ENCODE data around the gene THYN1.

DNA sequence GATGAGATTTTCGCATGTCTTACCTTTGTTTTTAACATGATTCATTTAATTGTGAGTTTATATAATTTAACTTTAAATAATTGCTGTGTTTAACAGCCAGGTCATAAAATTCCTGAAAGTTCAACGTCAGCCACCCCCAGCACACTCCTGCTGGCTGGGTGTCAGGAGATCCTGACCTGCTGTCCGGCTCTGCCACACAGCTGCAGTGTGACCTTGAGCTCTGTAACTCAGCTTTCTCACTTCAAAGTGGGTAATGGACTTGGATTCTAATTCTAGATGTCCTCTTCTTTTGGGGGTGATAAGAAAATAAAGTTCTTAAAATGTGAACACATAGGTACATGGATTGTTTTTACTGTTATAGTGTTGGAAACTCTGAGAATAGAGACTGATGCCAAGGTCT is 17.8 kb downstream of the THYN1 start:
- no peak for TF ChIP-seq POLR2A (IDR thresholded peaks at IDR 0.05; ENCODE audit: insufficient read depth in 1 of 2, low read depth in 2 of 2, low read length in 2 of 2)
- no peak for TF ChIP-seq ZNF124 (CRISPR knock-in tag; IDR thresholded peaks at IDR 0.05)
- TF ChIP-seq ETV6 (CRISPR knock-in tag; conservative IDR thresholded peaks at IDR 0.05) = no peak
- no peak for TF ChIP-seq ZNF747 (CRISPR knock-in tag; IDR thresholded peaks at IDR 0.05; ENCODE audit: borderline replicate concordance)
- TF ChIP-seq NFYB (CRISPR knock-in tag; IDR thresholded peaks at IDR 0.05) = no peak
- no peak for TF ChIP-seq CREB1 (IDR thresholded peaks at IDR 0.05)
- TF ChIP-seq CREB1 (CRISPR knock-in tag; IDR thresholded peaks at IDR 0.05) = 0 out of 2 replicates have a peak, but pooled peaks have one; percentile 16
- TF ChIP-seq, protein P1, sequence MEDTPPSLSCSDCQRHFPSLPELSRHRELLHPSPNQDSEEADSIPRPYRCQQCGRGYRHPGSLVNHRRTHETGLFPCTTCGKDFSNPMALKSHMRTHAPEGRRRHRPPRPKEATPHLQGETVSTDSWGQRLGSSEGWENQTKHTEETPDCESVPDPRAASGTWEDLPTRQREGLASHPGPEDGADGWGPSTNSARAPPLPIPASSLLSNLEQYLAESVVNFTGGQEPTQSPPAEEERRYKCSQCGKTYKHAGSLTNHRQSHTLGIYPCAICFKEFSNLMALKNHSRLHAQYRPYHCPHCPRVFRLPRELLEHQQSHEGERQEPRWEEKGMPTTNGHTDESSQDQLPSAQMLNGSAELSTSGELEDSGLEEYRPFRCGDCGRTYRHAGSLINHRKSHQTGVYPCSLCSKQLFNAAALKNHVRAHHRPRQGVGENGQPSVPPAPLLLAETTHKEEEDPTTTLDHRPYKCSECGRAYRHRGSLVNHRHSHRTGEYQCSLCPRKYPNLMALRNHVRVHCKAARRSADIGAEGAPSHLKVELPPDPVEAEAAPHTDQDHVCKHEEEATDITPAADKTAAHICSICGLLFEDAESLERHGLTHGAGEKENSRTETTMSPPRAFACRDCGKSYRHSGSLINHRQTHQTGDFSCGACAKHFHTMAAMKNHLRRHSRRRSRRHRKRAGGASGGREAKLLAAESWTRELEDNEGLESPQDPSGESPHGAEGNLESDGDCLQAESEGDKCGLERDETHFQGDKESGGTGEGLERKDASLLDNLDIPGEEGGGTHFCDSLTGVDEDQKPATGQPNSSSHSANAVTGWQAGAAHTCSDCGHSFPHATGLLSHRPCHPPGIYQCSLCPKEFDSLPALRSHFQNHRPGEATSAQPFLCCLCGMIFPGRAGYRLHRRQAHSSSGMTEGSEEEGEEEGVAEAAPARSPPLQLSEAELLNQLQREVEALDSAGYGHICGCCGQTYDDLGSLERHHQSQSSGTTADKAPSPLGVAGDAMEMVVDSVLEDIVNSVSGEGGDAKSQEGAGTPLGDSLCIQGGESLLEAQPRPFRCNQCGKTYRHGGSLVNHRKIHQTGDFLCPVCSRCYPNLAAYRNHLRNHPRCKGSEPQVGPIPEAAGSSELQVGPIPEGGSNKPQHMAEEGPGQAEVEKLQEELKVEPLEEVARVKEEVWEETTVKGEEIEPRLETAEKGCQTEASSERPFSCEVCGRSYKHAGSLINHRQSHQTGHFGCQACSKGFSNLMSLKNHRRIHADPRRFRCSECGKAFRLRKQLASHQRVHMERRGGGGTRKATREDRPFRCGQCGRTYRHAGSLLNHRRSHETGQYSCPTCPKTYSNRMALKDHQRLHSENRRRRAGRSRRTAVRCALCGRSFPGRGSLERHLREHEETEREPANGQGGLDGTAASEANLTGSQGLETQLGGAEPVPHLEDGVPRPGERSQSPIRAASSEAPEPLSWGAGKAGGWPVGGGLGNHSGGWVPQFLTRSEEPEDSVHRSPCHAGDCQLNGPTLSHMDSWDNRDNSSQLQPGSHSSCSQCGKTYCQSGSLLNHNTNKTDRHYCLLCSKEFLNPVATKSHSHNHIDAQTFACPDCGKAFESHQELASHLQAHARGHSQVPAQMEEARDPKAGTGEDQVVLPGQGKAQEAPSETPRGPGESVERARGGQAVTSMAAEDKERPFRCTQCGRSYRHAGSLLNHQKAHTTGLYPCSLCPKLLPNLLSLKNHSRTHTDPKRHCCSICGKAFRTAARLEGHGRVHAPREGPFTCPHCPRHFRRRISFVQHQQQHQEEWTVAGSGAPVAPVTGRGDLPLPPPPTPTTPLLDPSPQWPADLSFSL (CRISPR knock-in tag; IDR thresholded peaks at IDR 0.05) = no peak
- TF ChIP-seq XRCC5 (optimal IDR thresholded peaks at IDR 0.05; ENCODE audit: low read length) = no peak
- no peak for TF ChIP-seq ZNF33A (CRISPR knock-in tag; IDR thresholded peaks at IDR 0.05; ENCODE audit: borderline replicate concordance)
- TF ChIP-seq YY1 (IDR thresholded peaks at IDR 0.05; ENCODE audit: insufficient read depth, insufficient replicate concordance, low read depth, low read length) = no peak
- TF ChIP-seq, protein P2, sequence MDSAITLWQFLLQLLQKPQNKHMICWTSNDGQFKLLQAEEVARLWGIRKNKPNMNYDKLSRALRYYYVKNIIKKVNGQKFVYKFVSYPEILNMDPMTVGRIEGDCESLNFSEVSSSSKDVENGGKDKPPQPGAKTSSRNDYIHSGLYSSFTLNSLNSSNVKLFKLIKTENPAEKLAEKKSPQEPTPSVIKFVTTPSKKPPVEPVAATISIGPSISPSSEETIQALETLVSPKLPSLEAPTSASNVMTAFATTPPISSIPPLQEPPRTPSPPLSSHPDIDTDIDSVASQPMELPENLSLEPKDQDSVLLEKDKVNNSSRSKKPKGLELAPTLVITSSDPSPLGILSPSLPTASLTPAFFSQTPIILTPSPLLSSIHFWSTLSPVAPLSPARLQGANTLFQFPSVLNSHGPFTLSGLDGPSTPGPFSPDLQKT (CRISPR knock-in tag; IDR thresholded peaks at IDR 0.05; ENCODE audit: borderline replicate concordance) = no peak
